ENCODE results near the gene CDCA4. TPM values are rescaled to one million over a fixed set of nuclear protein-coding genes. Genes with fewer than 3 reads are reported as not detected.

The CDCA4 gene
- polyA plus RNA-seq, 1 donor = 12.4 TPM

- WGBS (ENCODE audit: insufficient coverage, low lambda C conversion rate) = no CpG with 5 or more reads among the region's 19 CpGs
- Histone ChIP-seq H3K36me3 (ENCODE audit: control insufficient read depth, insufficient read depth, low read length) (no peaks in the 10 kb centered on the region), H3K27me3 (ENCODE audit: control insufficient read depth, insufficient read depth, low read length) (peaks cover 16% of the 10 kb centered on the region), H3K4me3 (ENCODE audit: low read length) (no peak overlapping the region), H3K9me3 (ENCODE audit: control insufficient read depth, low read depth, low read length) (peaks cover 2% of the 10 kb centered on the region), H3K4me1 (ENCODE audit: control insufficient read depth, insufficient read depth, low read length) (peaks cover 24% of the 10 kb centered on the region), H3K27ac (ENCODE audit: low read length) (no peak overlapping the region)
- no peak for DNase-seq
These were observed 40.9 kb downstream of the CDCA4 start for GRCh38 chr14:104979758-104980610.

DNA sequence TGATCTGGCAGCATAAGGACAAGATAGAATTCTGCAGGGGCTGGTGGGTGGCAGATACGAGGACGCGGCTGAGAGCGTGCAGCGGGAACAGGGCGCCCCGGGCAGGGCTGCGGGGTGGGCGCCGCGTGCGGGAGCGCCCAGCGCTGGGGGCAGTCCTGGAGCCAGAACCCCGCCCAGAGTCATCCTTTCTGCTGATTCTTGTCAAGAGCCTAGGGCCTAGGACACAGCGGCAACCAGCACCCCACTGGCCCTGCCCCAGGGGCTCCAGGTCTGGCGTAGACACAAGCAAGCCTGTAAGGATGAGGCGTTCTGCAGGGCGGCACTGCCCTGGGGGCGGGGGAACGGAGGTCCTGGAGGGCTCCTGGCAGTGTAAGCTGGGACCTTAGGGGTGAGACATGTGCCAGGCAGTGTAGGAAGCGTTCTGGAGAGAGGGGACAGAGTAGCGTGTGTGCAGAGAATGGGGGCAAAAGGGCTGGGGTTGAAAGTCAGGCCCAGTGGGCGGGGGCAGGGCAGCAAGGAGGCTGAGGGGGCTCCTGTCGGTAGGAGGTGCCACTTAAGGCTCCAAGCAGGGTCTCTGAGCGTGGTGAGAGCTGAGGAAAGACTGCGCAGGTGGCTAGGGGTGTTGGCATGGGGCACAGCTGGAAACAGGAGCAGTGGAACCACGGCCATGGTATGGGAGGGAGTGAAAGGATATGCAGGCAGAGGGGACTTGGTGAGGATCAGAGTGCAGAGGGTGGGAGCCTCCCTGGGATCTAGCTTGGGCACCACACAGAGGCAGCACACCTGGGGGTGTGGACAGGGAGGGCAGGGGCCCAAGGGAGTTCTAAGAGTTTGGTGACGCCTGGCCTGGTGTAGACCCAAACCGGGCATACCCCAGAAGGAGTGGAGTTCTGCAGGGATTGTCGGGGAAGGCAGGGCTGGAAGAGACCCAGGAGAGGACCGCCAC, 41.9 kb downstream of the CDCA4 start:
- Histone ChIP-seq H3K9me3 (ENCODE audit: control insufficient read depth, low read depth, low read length) (no peaks in the 10 kb centered on the region), H3K27ac (ENCODE audit: low read length) (no peak overlapping the region), H3K4me1 (ENCODE audit: control insufficient read depth, insufficient read depth, low read length) (peaks cover 24% of the 10 kb centered on the region), H3K27me3 (ENCODE audit: control insufficient read depth, insufficient read depth, low read length) (peaks cover 16% of the 10 kb centered on the region), H3K36me3 (ENCODE audit: control insufficient read depth, insufficient read depth, low read length) (no peaks in the 10 kb centered on the region), H3K4me3 (ENCODE audit: low read length) (no peak overlapping the region)
- DNase-seq = no peak
- no CpG with 5 or more reads among the region's 32 CpGs for WGBS (ENCODE audit: insufficient coverage, low lambda C conversion rate)

- H3K4me3 ChIP-seq (ENCODE audit: low read length) = peak within 1 kb of the TSS; percentile 16
- H3K9me3 ChIP-seq (ENCODE audit: control insufficient read depth, low read depth, low read length) = no peaks in the 10 kb centered on the region
- H3K36me3 ChIP-seq (ENCODE audit: control insufficient read depth, insufficient read depth, low read length) = no peaks in the 10 kb centered on the region
- 0% methylated on average over 6 of the region's 111 CpGs for WGBS (ENCODE audit: insufficient coverage, low lambda C conversion rate)
- peaks cover 16% of the 10 kb centered on the region for H3K27me3 ChIP-seq (ENCODE audit: control insufficient read depth, insufficient read depth, low read length)
- H3K27ac ChIP-seq (ENCODE audit: low read length) = no peak within 1 kb of the TSS
- peak; percentile 75 to 78 for DNase-seq
- peaks cover 31% of the 10 kb centered on the region for H3K4me1 ChIP-seq (ENCODE audit: control insufficient read depth, insufficient read depth, low read length)
These were observed 42.9 kb downstream of the CDCA4 start, which contains the start of gene AHNAK2 for GRCh38 chr14:104977681-104978653. TSS of gene AHNAK2 (minus strand) at chr14:104978374. CDS start at chr14:104978237, 137 bp downstream.

GRCh38 chr14:104977008-104977680, 43.7 kb downstream of the CDCA4 start:
- Histone ChIP-seq H3K4me1 (ENCODE audit: control insufficient read depth, insufficient read depth, low read length) (peaks cover 39% of the 10 kb centered on the region), H3K9me3 (ENCODE audit: control insufficient read depth, low read depth, low read length) (no peaks in the 10 kb centered on the region), H3K27me3 (ENCODE audit: control insufficient read depth, insufficient read depth, low read length) (peaks cover 16% of the 10 kb centered on the region), H3K36me3 (ENCODE audit: control insufficient read depth, insufficient read depth, low read length) (no peaks in the 10 kb centered on the region), H3K27ac (ENCODE audit: low read length) (no peak overlapping the region), H3K4me3 (ENCODE audit: low read length) (peak overlapping the region; percentile 16)
- WGBS (ENCODE audit: insufficient coverage, low lambda C conversion rate) = no CpG with 5 or more reads among the region's 11 CpGs
- no peak for DNase-seq

- Histone ChIP-seq H3K9me3 (ENCODE audit: control insufficient read depth, low read depth, low read length) (no peaks in the 10 kb centered on the region), H3K27ac (ENCODE audit: low read length) (no peak overlapping the region), H3K4me3 (ENCODE audit: low read length) (no peak overlapping the region), H3K4me1 (ENCODE audit: control insufficient read depth, insufficient read depth, low read length) (peaks cover 46% of the 10 kb centered on the region), H3K27me3 (ENCODE audit: control insufficient read depth, insufficient read depth, low read length) (peaks cover 16% of the 10 kb centered on the region), H3K36me3 (ENCODE audit: control insufficient read depth, insufficient read depth, low read length) (no peaks in the 10 kb centered on the region)
- no CpG with 5 or more reads among the region's 21 CpGs for WGBS (ENCODE audit: insufficient coverage, low lambda C conversion rate)
- DNase-seq = peak; percentile 65 to 69
These were observed 44.5 kb downstream of the CDCA4 start for GRCh38 chr14:104976198-104977007.

DNA sequence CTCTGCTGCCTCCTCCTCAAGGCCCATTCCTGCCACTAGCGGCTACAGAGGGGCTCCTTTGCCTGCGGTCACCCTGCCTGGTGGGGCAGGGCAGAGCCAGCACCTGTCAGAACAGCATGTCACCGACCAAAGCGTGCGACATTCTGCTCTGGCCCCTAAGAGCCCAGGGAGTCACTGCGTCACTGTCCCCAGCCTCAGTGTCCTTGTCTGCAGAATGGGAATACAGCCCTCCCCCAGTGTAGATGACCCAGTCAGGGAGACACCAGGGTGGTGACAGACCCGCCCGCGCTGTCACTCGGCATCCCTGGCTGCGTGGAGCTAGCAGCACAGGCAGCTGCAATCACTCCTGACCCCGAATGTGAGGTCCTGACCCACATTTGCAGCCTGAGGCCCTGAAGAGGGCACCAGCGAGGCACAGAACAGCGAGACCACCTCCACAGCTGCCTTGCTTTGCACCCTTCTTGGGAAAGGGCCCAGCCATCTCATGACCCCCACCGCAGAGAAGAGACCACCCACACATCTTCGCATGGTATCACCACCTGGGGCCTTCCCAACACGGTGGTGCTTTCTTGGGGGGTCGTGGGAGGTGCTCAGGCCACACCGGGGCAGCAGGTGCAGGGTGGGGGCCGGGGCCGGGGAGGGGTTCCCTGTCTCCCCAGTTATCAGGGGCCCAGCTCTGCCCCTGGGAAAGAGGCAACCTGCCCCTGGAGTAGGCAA, 45.2 kb downstream of the CDCA4 start:
- Histone ChIP-seq H3K27ac (ENCODE audit: low read length) (no peak overlapping the region), H3K4me3 (ENCODE audit: low read length) (no peak overlapping the region), H3K9me3 (ENCODE audit: control insufficient read depth, low read depth, low read length) (no peaks in the 10 kb centered on the region), H3K36me3 (ENCODE audit: control insufficient read depth, insufficient read depth, low read length) (no peaks in the 10 kb centered on the region), H3K27me3 (ENCODE audit: control insufficient read depth, insufficient read depth, low read length) (peaks cover 16% of the 10 kb centered on the region), H3K4me1 (ENCODE audit: control insufficient read depth, insufficient read depth, low read length) (peaks cover 46% of the 10 kb centered on the region)
- WGBS (ENCODE audit: insufficient coverage, low lambda C conversion rate) = no CpG with 5 or more reads among the region's 21 CpGs
- no peak for DNase-seq

DNA sequence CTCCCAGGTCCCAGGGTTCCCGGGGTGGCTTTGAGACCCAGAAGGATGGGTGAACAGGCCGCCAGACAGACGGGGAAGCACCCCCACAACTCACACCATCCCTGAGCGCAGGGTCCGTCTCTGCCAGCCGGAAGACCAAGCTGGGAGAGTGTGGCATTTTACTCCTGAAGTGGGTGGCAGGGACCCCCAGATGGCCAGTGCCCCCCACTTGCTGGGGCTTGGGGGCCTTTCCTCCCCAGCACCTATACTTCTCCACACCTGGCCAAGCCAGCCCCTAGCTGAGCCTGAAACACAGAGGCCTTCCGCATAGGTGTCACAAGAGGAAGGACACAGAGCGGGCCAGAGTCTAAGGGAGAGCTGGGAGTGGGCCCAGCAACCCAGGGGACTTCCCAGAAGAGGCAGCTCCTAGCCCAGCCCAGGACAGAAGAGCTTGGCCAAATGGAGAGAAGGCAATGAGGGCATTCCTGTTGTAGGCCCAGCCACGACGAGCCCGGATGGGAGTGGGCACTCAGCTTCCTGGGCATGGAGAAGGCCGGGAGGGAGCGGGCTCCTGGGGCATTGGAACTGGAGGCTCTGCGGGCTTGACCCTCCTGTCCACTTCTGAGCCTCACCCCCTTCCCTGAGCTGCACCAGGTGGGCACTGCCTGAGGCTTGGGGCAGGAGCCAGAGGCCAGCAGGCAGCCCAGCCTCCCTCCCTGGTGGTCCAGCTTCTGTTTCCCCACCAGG, 46.1 kb downstream of the CDCA4 start:
- Histone ChIP-seq H3K27ac (ENCODE audit: low read length) (no peak overlapping the region), H3K4me1 (ENCODE audit: control insufficient read depth, insufficient read depth, low read length) (peaks cover 46% of the 10 kb centered on the region), H3K27me3 (ENCODE audit: control insufficient read depth, insufficient read depth, low read length) (peaks cover 16% of the 10 kb centered on the region), H3K4me3 (ENCODE audit: low read length) (no peak overlapping the region), H3K36me3 (ENCODE audit: control insufficient read depth, insufficient read depth, low read length) (no peaks in the 10 kb centered on the region), H3K9me3 (ENCODE audit: control insufficient read depth, low read depth, low read length) (no peaks in the 10 kb centered on the region)
- no CpG with 5 or more reads among the region's 14 CpGs for WGBS (ENCODE audit: insufficient coverage, low lambda C conversion rate)
- DNase-seq = no peak

DNA sequence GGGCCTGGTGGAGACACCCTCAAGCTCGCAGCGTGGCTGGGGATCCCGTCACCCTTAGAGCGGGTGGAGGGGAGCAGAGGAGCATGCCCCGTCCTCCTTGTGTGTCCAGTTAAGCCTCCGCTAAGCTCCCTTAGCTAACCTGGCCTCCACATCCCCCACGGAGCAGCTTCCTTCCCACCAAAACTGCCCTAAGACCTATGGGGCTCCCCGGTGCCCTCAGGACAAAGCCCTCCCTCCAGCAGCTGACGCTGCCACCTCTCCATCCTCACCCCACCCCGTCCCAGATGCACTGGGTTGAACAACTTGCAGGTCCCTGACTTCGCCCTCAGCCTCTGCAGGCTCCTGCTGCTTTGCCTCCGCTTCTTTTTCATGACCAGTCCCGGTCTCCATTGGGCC, 46.7 kb downstream of the CDCA4 start:
- Histone ChIP-seq H3K9me3 (ENCODE audit: control insufficient read depth, low read depth, low read length) (no peaks in the 10 kb centered on the region), H3K4me1 (ENCODE audit: control insufficient read depth, insufficient read depth, low read length) (peaks cover 46% of the 10 kb centered on the region), H3K27me3 (ENCODE audit: control insufficient read depth, insufficient read depth, low read length) (peaks cover 16% of the 10 kb centered on the region), H3K36me3 (ENCODE audit: control insufficient read depth, insufficient read depth, low read length) (no peaks in the 10 kb centered on the region), H3K27ac (ENCODE audit: low read length) (no peak overlapping the region), H3K4me3 (ENCODE audit: low read length) (no peak overlapping the region)
- WGBS (ENCODE audit: insufficient coverage, low lambda C conversion rate) = no CpG with 5 or more reads among the region's 13 CpGs
- DNase-seq = no peak
